Choroid plexus epithelial cell (primary cell): ENCODE measurements around the gene TMEM255B.

Source experiments
- DNase-seq: peaks from one replicate; pipeline ENCODE4 v3.0.0-alpha.2; 2010; ENCODE audit warnings: low read depth
- H3K4me3 ChIP-seq: 2 replicates; pipeline ENCODE4 v1.5.1; 2011; ENCODE audit warnings: low read depth, mild to moderate bottlenecking, control low read depth, low read length, moderate library complexity
- TF ChIP-seq, protein P1 (sequence below): conservative IDR thresholded peaks from 2 replicates; pipeline ENCODE4 v1.5.1; 2011; ENCODE audit warnings: low read depth, mild to moderate bottlenecking, control low read depth, inconsistent platforms, low read length, moderate library complexity

TMEM255B gene

DNA sequence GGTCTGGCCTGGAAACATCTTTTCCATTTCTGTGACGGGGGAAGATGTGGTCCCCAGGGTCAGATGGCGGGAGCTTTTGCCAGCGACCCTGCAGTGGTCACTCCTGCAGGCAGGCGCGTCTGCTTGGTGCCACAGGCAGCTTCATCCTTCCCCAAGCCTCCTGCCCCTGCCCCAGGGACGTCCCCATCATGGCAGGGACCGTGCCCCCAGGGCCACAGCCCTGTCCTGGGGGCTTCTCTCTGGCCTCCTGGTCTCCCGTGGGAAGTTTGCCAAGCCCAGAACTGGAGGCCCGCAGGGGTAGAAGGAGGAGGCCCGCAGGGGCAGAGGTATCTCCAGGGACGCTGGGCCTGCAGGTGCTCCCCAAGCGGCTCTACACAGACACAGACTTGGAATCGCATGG, 47.5 kb downstream of the TMEM255B start:
- TF ChIP-seq, protein P1, sequence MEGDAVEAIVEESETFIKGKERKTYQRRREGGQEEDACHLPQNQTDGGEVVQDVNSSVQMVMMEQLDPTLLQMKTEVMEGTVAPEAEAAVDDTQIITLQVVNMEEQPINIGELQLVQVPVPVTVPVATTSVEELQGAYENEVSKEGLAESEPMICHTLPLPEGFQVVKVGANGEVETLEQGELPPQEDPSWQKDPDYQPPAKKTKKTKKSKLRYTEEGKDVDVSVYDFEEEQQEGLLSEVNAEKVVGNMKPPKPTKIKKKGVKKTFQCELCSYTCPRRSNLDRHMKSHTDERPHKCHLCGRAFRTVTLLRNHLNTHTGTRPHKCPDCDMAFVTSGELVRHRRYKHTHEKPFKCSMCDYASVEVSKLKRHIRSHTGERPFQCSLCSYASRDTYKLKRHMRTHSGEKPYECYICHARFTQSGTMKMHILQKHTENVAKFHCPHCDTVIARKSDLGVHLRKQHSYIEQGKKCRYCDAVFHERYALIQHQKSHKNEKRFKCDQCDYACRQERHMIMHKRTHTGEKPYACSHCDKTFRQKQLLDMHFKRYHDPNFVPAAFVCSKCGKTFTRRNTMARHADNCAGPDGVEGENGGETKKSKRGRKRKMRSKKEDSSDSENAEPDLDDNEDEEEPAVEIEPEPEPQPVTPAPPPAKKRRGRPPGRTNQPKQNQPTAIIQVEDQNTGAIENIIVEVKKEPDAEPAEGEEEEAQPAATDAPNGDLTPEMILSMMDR: no peak
- no peak overlapping the region for H3K4me3 ChIP-seq
- no peak for DNase-seq

DNA sequence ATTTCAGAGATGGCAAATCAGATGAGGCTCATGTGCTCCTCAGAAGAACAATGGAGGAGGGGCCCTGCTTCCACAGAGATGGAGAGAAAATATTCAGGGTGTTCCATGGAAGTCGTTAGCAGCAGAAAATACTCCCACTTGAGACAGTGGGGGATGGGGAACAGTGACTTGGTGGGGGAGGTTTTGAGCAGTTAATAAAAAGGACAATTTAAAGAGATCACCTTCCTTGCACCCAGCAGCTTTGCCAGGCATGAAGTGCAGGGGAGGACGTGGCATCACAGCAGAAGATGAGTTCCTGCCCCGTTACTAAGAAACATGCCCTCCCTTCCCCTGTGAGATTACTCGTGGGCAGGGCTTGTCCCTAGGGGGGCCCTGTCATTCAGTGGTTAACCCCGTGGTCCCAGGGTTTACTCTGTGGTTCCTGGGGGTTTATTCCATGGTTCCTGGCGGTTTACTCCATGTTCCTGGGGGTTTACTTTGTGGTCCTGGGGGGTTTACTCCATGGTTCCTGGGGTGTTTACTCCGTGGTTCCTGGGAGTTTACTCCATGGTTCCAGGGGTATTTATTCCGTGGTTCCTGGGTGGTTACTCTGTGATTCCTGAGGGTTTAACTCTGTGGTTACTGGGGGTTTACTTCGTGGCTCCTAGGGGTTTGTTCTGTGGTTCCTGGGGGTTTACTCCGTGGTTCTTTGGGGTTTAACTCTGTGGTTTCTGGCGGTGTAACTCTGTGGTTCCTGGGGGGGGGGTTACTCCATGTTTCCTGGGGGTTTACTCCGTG, 49.2 kb downstream of the TMEM255B start:
- TF ChIP-seq, protein P1: no peak
- no peak overlapping the region for H3K4me3 ChIP-seq
- no peak for DNase-seq

DNA sequence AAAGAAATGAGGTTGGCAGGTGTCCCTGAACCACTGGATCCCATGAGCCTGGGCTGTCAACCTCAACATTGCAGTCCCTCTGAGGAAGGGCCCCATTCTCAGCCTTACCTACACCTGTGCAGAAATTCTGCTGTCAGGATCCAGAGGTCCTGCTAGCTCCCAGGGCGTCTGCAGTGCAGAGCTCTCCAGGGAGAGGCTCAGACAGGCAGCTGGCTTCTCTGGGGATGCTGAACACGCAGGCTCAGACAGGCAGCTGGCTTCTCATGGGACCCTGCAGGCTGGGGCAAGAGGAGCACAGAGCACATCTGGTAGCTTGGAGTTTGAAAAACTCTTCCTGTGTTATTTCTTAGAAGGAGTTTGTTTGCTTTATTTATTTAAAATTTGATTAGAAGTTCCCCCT, 50.9 kb downstream of the TMEM255B start:
- no peak overlapping the region for H3K4me3 ChIP-seq
- no peak for DNase-seq
- TF ChIP-seq, protein P1: no peak

DNA sequence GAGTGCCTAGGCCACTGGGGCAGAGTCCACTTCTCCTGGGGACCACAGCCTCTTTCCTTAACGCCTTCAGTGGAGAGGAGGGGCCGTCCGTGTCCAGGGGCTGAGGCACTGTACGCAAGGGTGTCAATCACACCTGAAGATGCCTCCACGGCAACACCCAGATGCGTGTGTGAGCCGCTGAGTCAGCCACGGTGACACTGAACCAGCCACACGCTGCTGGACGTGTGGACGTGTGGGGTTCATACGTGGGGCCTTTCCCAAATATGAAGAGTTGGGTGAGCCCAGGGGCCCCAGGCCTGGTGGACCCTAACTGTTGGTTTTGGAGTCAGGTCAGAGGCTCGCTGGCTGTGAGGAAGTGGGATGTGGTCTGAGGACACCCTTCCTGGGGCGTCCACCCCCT, 51.6 kb downstream of the TMEM255B start:
- DNase-seq: no peak
- no peak overlapping the region for H3K4me3 ChIP-seq
- TF ChIP-seq, protein P1: no peak

DNA sequence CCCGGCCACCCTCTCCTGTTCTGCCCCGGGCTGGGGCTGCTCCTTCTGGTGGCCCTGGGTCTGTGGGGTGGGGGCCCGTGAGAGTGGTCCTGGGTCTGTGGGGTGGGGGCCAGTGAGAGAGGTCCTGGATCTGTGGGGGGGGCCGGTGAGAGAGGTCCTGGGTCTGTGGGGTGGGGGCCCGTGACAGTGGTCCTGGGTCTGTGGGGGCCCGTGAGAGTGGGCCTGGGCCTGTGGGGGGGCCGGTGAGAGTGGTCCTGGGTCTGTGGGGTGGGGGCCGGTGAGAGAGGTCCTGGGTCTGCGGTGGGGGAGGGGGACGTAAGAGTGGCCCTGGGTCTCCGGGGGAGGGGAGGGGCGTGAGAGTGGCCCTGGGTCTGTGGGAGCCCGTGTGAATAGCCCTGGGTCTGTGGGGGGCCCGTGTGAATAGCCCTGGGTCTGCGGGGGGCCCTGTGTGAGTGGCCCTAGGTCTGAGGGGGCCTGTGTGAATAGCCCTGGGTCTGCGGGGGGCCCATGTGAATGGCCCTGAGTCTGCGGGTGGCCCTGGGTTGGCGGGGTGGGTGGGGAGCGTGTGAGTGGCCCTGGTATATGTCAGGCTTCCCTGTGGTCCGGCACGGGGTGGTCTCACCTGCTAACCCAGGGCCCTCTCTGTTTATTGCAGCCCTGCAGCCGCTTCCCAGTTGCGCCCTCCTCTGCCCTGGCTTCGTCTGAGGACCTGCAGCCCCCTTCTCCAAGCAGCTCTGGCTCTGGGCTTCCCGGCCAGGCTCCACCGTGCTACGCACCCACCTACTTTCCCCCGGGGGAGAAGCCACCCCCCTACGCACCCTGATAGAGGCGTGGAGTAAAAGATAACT, 52.3 kb downstream of the TMEM255B start:
- TF ChIP-seq, protein P1: no peak
- no peak for DNase-seq

DNA sequence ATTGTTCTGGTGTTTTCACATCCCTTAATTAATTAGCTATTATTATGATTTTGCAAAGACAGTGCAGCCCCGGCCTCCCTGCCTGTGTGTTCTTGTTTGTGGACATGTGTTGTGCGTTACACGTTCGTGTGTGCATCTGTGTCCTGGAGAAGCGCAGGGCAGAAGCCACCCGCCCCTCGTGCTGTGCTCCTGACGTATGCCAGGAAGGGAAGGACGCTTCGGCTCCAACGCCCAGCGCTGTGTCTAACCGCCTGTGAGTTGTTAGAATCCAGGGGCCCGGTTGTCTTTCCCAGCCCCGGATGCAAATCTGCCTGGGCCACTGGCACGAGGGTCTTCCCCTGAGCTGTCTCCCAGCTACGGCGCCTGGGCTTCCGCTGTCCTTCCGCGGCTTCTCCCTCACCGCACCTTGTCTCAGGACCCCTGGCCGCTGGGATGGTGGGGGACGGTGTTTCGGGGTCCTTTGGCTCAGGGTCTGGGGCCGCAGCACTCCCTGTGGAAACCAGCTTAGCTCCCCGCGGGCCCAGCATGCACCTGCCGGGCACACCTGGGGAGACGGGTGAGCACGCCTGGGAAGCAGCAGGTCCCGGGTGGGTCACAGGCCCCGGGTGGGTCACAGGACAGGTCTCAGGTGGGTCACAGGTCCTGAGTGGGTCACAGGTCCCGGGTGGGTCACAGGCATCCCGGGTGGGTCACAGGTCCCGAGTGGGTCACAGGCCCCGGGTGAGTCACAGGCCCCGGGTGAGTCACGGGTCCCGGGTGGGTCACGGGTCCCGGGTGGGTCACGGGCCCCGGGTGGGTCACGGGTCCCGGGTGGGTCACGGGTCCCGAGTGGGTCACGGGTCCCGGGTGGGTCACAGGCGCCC, 53.4 kb downstream of the TMEM255B start:
- H3K4me3 ChIP-seq: no peak overlapping the region
- no peak for DNase-seq
- TF ChIP-seq, protein P1: no peak

More for the DNA sequence above, 52.3 kb downstream of the TMEM255B start:
- H3K4me3 ChIP-seq: no peak overlapping the region
